H1 (cell line): ENCODE results near the gene GPR150. TPM values are rescaled to one million over a fixed set of nuclear protein-coding genes. Genes with fewer than 3 reads are reported as not detected.
"Not testable (repeated sequence)": the region's sequence is repeated elsewhere in the genome, so short reads cannot be mapped to it uniquely, and the experiment has no call there.

Source experiments
- CTCF ChIA-PET: fragments of 300-600 bp; sonication (Branson Sonifier 250); formaldehyde crosslinking; loops from one replicate; lab custom pipeline; 2021; ENCODE audit not compliant: partially characterized antibody; lab: Charles Lee
- POLR2A ChIA-PET: fragments of 300-600 bp; sonication (Branson Sonifier 250); formaldehyde crosslinking; loops from one replicate; lab custom pipeline; 2021; ENCODE audit warnings: inconsistent platforms; ENCODE audit not compliant: partially characterized antibody; lab: Charles Lee
- DNase-seq, 2 experiments: peaks; one replicate each; pipeline versions ENCODE4 v3.0.0 to v3.0.0-alpha.2; 2010 to 2022; ENCODE audit warnings: low spot score in 2 of 2, low read depth in 1 of 2, mixed read lengths in 1 of 2
- FAIRE-seq: peaks from 2 replicates; lab custom pipeline; 2011; peaks lifted over from hg19 to GRCh38; lab: Jason Lieb, UNC
- H2AFZ ChIP-seq: 2 replicates; pipeline ENCODE4 v1.8.1; 2012; ENCODE audit warnings: low read length, inconsistent platforms
- H2AK5ac ChIP-seq: 2 replicates; pipeline ENCODE4 v1.6.1; 2013; ENCODE audit warnings: low read depth, low read length
- H2BK120ac ChIP-seq: replicated peaks from 2 replicates; pipeline ENCODE3; 2013; ENCODE audit warnings: low read depth, low read length, inconsistent platforms
- H2BK12ac ChIP-seq: 2 replicates; pipeline ENCODE4 v1.6.1; 2013; ENCODE audit warnings: low read depth, low read length
- H2BK15ac ChIP-seq: 2 replicates; pipeline ENCODE4 v1.6.1; 2013; ENCODE audit warnings: low read length
- H2BK20ac ChIP-seq: 2 replicates; pipeline ENCODE4 v1.6.1; 2013; ENCODE audit warnings: low read length
- H2BK5ac ChIP-seq: 2 replicates; pipeline ENCODE4 v1.6.1; 2013; ENCODE audit warnings: low read depth, low read length
- H3K14ac ChIP-seq: 2 replicates; pipeline ENCODE4 v1.6.1; 2013; ENCODE audit warnings: inconsistent platforms; ENCODE audit not compliant: insufficient read length
- H3K18ac ChIP-seq: 2 replicates; pipeline ENCODE4 v1.6.1; 2013; ENCODE audit warnings: low read length; ENCODE audit errors: extremely low read depth
- H3K23ac ChIP-seq: 2 replicates; pipeline ENCODE4 v1.6.1; 2013; ENCODE audit warnings: inconsistent platforms; ENCODE audit not compliant: insufficient read length
- H3K23me2 ChIP-seq: 2 replicates; pipeline ENCODE4 v1.6.1; 2013; ENCODE audit warnings: low read depth, low read length
- H3K27ac ChIP-seq: 2 replicates; pipeline ENCODE4 v1.6.1; 2011; ENCODE audit warnings: low read depth, low read length, inconsistent platforms
- H3K27me3 ChIP-seq, 4 experiments: replicated peaks in 1 of 4; 1 replicate in 1 of 4; 2 replicates in 3 of 4; pipeline versions ENCODE4 v1.6.1 to v1.8.1; 2011 to 2013; ENCODE audit warnings: low read length in 3 of 4, mild to moderate bottlenecking in 3 of 4, inconsistent platforms in 2 of 4, mixed read lengths in 2 of 4, moderate library complexity in 1 of 4; ENCODE audit not compliant: control insufficient read depth in 3 of 4, insufficient read depth in 3 of 4; ENCODE audit errors: extremely low read depth in 1 of 4
- H3K36me3 ChIP-seq, 4 experiments: 2 replicates each; pipeline versions ENCODE4 v1.6.1 to v1.8.1; 2011 to 2013; ENCODE audit warnings: mild to moderate bottlenecking in 4 of 4, low read length in 3 of 4, moderate library complexity in 2 of 4, control low read depth in 1 of 4, inconsistent platforms in 1 of 4; ENCODE audit not compliant: insufficient read depth in 4 of 4, control insufficient read depth in 2 of 4
- H3K4ac ChIP-seq: replicated peaks from 2 replicates; pipeline ENCODE3; 2013; ENCODE audit warnings: low read length, low read depth, mixed read lengths, inconsistent platforms; ENCODE audit not compliant: insufficient read length
- H3K4me1 ChIP-seq, 4 experiments: replicated peaks in 1 of 4; 1 replicate in 1 of 4; 2 replicates in 3 of 4; pipeline versions ENCODE4 v1.6.1 to v1.8.1; 2011 to 2013; ENCODE audit warnings: low read length in 3 of 4, inconsistent platforms in 2 of 4, mixed read lengths in 1 of 4; ENCODE audit not compliant: insufficient read depth in 4 of 4, control insufficient read depth in 3 of 4
- H3K4me2 ChIP-seq, 2 experiments: 2 replicates each; pipeline versions ENCODE4 v1.6.1 to v1.8.1; 2011 to 2013; ENCODE audit warnings: low read depth in 2 of 2, low read length in 2 of 2, control low read depth in 1 of 2, inconsistent platforms in 1 of 2, mild to moderate bottlenecking in 1 of 2; ENCODE audit not compliant: insufficient read depth in 1 of 2
- H3K4me3 ChIP-seq, 4 experiments: fragments of 200-600, 300-600 bp in 1 of 4; sonication (generic), shearing (Covaris generic), sonication (Bioruptor Twin) in 1 of 4; 2 replicates each; pipeline versions ENCODE4 v1.5.1 to v1.8.1; 2011 to 2016; ENCODE audit warnings: low read length in 4 of 4, low read depth in 3 of 4, control low read depth in 2 of 4, inconsistent platforms in 2 of 4, mild to moderate bottlenecking in 2 of 4, mixed read lengths in 1 of 4, moderate library complexity in 1 of 4; ENCODE audit not compliant: insufficient read depth in 2 of 4; ENCODE audit errors: extremely low read depth in 1 of 4
- H3K56ac ChIP-seq: replicated peaks from 2 replicates; pipeline ENCODE3; 2013; ENCODE audit warnings: low read depth, mild to moderate bottlenecking, mixed read lengths, low read length, inconsistent platforms; ENCODE audit not compliant: insufficient read length
- H3K79me1 ChIP-seq: 2 replicates; pipeline ENCODE4 v1.6.1; 2013; ENCODE audit warnings: low read depth, low read length, control low read depth
- H3K79me2 ChIP-seq, 2 experiments: 2 replicates each; pipeline versions ENCODE4 v1.6.1 to v1.8.1; 2012 to 2013; ENCODE audit warnings: low read length in 2 of 2, mild to moderate bottlenecking in 2 of 2, inconsistent platforms in 1 of 2; ENCODE audit not compliant: insufficient read depth in 2 of 2, control insufficient read depth in 1 of 2
- H3K9ac ChIP-seq, 4 experiments: replicated peaks in 1 of 4; 1 replicate in 1 of 4; 2 replicates in 3 of 4; pipeline versions ENCODE4 v1.6.1 to v1.8.1; 2011 to 2013; ENCODE audit warnings: low read depth in 3 of 4, low read length in 3 of 4, control low read depth in 2 of 4, mild to moderate bottlenecking in 2 of 4, moderate library complexity in 2 of 4, inconsistent platforms in 1 of 4; ENCODE audit errors: extremely low read depth in 1 of 4
- H3K9me3 ChIP-seq, 2 experiments: 2 replicates each; pipeline versions ENCODE4 v1.6.1 to v1.8.1; 2012 to 2013; ENCODE audit warnings: mild to moderate bottlenecking in 2 of 2, moderate library complexity in 2 of 2, control low read depth in 1 of 2, inconsistent platforms in 1 of 2, low read depth in 1 of 2, low read length in 1 of 2, mixed read lengths in 1 of 2; ENCODE audit not compliant: insufficient read depth in 2 of 2
- H4K20me1 ChIP-seq, 2 experiments: replicated peaks in 1 of 2; 2 replicates each; pipeline versions ENCODE3 to v1.8.1; 2011 to 2013; ENCODE audit warnings: inconsistent platforms in 2 of 2, low read length in 2 of 2, mild to moderate bottlenecking in 1 of 2; ENCODE audit not compliant: insufficient read depth in 2 of 2, control insufficient read depth in 1 of 2
- H4K5ac ChIP-seq: 2 replicates; pipeline ENCODE4 v1.6.1; 2013; ENCODE audit warnings: low read length, low read depth, mixed read lengths, inconsistent platforms; ENCODE audit not compliant: insufficient read length
- H4K8ac ChIP-seq: 2 replicates; pipeline ENCODE4 v1.8.0; 2013; ENCODE audit warnings: mild to moderate bottlenecking, moderate library complexity, low read length, inconsistent platforms; ENCODE audit not compliant: insufficient read depth; ENCODE audit errors: extremely low read depth
- H4K91ac ChIP-seq: replicated peaks from 2 replicates; pipeline ENCODE3; 2013; ENCODE audit warnings: low read length, mixed read lengths, inconsistent platforms; ENCODE audit not compliant: insufficient read length
- HDAC2 ChIP-seq, 2 experiments: fragments of 300-600 bp in 1 of 2; sonication (generic) in 1 of 2; IDR thresholded peaks; 2 replicates each; pipeline ENCODE4 v1.6.1; 2011 to 2012; ENCODE audit warnings: low read depth in 2 of 2, low read length in 2 of 2, mild to moderate bottlenecking in 2 of 2, moderate library complexity in 2 of 2, borderline replicate concordance in 1 of 2, inconsistent platforms in 1 of 2
- POU5F1 ChIP-seq: IDR thresholded peaks from 2 replicates; pipeline ENCODE4 v1.6.1; 2011; ENCODE audit warnings: low read depth, mild to moderate bottlenecking, low read length, moderate library complexity
- SRF ChIP-seq: IDR thresholded peaks from 2 replicates; pipeline ENCODE4 v1.6.1; 2011; ENCODE audit warnings: mild to moderate bottlenecking, low read depth, low read length, moderate library complexity
- SUZ12 ChIP-seq: fragments of 200-600 bp; sonication (generic); IDR thresholded peaks from 2 replicates; pipeline ENCODE4 v1.6.1; 2012; ENCODE audit warnings: mild to moderate bottlenecking, inconsistent platforms, low read length, moderate library complexity, mixed read lengths
- WGBS, 2 experiments: shearing (Covaris generic) in 1 of 2; methylation state at CpG; one replicate each; pipeline versions ENCODE4 v1.1.6 to v1.1.7; 2013 to 2015; ENCODE audit warnings: low lambda C conversion rate in 2 of 2, mixed read lengths in 2 of 2, inconsistent platforms in 1 of 2, low coverage in 1 of 2, missing lambda C conversion rate in 1 of 2; ENCODE audit not compliant: insufficient replicate concordance in 2 of 2, insufficient coverage in 1 of 2, insufficient read length in 1 of 2; ENCODE audit errors: extremely low coverage in 1 of 2, missing lambda C conversion rate in 1 of 2; 5-methylcytosine and 5-hydroxymethylcytosine counted together
- polyA plus RNA-seq, 7 experiments: library from polyadenylated mRNA; depleted of rRNA in 3 of 7; stranded (reverse) in 5 of 7; unstranded in 2 of 7; fragments of >200 nt in 5 of 7; fragments of 200-250 nt in 2 of 7; gene quantifications; 1 replicate in 5 of 7; 2 replicates in 1 of 7; 4 replicates in 1 of 7; pipeline versions ENCODE4 v1.2.1 to v1.2.3, GENCODE V29; 2011 to 2013; ENCODE audit warnings: missing spikeins in 2 of 7, mixed read lengths in 2 of 7
- total RNA-seq: library from RNA; stranded (reverse); fragmentation: NEBNext Ultra II Directional; extraction: Animal tissue kit (Norgen Biotek cat#: 25700); gene quantifications from 2 replicates; pipeline ENCODE4 v1.2.1, GENCODE V29; 2021
- TF ChIP-seq, protein P1 (sequence below): IDR thresholded peaks from 2 replicates; pipeline ENCODE4 v1.6.1; 2012; ENCODE audit warnings: inconsistent platforms
- TF ChIP-seq, protein P2 (sequence below): IDR thresholded peaks from 2 replicates; pipeline ENCODE4 v1.6.1; 2011; ENCODE audit warnings: low read depth, mild to moderate bottlenecking, low read length; ENCODE audit not compliant: insufficient read depth

GPR150 gene
- total and polyA plus RNA-seq, 2 of the 8 experiments (the other 6 are each of a cell fraction or from before 2014, with no cell fraction given), result 0.14 TPM; not detected in 1

DNA sequence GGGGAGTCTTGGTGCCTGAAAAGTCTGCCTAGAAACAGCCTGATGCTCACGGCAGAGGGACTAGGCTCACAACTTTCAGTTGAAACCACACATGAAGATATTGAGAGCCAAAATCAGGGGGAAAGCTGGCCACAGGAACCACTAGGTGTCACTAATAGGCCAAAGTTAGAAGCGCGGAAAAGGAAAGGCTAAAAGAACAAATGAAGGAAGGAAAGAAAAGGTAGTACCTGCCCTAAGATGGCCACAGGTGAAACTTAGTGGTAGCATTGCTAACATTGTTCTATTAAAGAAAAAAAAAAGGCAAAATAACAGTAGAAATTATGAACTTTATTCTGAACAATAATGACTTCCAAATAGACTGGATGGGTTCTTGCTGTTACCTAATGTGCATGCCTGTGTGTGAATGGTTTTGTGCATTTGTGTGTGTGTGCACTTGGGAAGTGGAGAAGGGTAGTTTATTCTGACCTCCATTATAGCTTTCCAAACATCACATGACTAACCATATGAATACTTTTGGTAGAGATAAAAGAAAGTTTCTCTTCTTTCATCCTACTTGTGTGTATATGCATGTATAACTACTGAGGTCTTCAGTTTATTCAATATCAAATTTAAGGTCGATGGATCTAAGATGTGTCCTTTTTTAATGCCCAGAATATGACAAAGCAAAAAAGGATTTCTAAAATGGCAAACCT is 24.6 kb downstream of the GPR150 start (continued):
- TF ChIP-seq HDAC2 (IDR thresholded peaks at IDR 0.05; ENCODE audit: borderline replicate concordance in 1 of 2, low read depth in 2 of 2, low read length in 2 of 2), result no peak
- TF ChIP-seq, protein P1, sequence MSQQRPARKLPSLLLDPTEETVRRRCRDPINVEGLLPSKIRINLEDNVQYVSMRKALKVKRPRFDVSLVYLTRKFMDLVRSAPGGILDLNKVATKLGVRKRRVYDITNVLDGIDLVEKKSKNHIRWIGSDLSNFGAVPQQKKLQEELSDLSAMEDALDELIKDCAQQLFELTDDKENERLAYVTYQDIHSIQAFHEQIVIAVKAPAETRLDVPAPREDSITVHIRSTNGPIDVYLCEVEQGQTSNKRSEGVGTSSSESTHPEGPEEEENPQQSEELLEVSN, result no peak
- TF ChIP-seq SRF, result no peak
- TF ChIP-seq, protein P2, sequence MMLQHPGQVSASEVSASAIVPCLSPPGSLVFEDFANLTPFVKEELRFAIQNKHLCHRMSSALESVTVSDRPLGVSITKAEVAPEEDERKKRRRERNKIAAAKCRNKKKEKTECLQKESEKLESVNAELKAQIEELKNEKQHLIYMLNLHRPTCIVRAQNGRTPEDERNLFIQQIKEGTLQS, result no peak
- no peak for TF ChIP-seq POU5F1
- no peak for TF ChIP-seq SUZ12

DNA sequence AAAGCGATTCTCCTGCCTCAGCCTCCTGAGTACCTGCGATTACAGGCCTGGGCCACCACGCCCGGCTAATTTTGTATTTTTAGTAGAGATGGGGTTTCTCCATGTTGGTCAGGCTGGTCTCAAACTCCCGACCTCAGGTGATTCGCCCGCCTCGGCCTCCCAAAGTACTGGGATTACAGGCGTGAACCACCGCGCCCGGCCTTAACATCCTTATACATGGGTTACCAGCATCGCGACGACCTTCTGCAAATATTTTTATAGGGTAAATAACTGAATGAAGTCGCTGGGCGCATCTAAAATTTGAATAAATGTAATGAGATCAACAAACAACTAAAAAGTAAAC is 26.3 kb downstream of the GPR150 start:
- ChIA-PET POLR2A (interaction anchor here (1.7 to 2.0 kb wide), 2 partner anchors 66 to 85 kb away, joined by 5 to 10 read pairs; partner anchors contain the start of gene RHOBTB3), CTCF (interaction anchor here (0.7 to 6.4 kb wide), 15 partner anchors 12 to 903 kb away, joined by 3 to 42 read pairs (median 5); partner anchors contain the start of gene GLRX)
- H2BK5ac ChIP-seq, H4K5ac ChIP-seq, H4K20me1 ChIP-seq, H3K9me3 ChIP-seq, H2BK15ac ChIP-seq, H3K56ac ChIP-seq, H3K4ac ChIP-seq, H2AFZ ChIP-seq, H3K18ac ChIP-seq, H2BK120ac ChIP-seq, H2BK20ac ChIP-seq, H3K27me3 ChIP-seq, H4K91ac ChIP-seq, FAIRE-seq, H4K8ac ChIP-seq, H3K79me1 ChIP-seq, H3K36me3 ChIP-seq, H2AK5ac ChIP-seq, H3K9ac ChIP-seq, H3K14ac ChIP-seq, H3K79me2 ChIP-seq, H3K27ac ChIP-seq, H3K23ac ChIP-seq, H3K4me1 ChIP-seq, H2BK12ac ChIP-seq, H3K23me2 ChIP-seq: not testable (repeated sequence)
- peak in 1 of 2 experiments; percentile 47 for DNase-seq
- Histone ChIP-seq H3K4me3 (peak overlapping the region in 1 of 4 experiments; percentile 63; a peak in 3 of 8 replicates), H3K4me2 (peak overlapping the region in 1 of 2 experiments; percentile 90; a peak in 1 of 4 replicates)
- 88% methylated on average over 17 of the region's 17 CpGs; no CpG with 5 or more reads in 1 of the 2 experiments for WGBS, 2 experiments
